Right cardiac atrium (tissue), 5 donors: ENCODE data around the gene JPT1. TPM values are rescaled to one million over a fixed set of nuclear protein-coding genes. Genes with fewer than 3 reads are reported as not detected.

Source experiments
- ATAC-seq, 2 donors: fragments of 200-7000 bp; cut with Tn5 transposase; one replicate each; pipeline versions ENCODE4 v1.8.0 to v1.9.1; 2020; ENCODE audit warnings: moderate library complexity in 2 of 2, mild to moderate bottlenecking in 1 of 2
- DNase-seq, 3 donors: peaks; one replicate each; pipeline ENCODE4 v3.0.0-alpha.2; 2020
- H3K27ac ChIP-seq: one replicate; pipeline ENCODE4 v1.5.1; 2013; ENCODE audit warnings: mild to moderate bottlenecking, low read length, control low read depth, moderate library complexity
- H3K27me3 ChIP-seq: one replicate; pipeline ENCODE4 v1.6.1; 2013; ENCODE audit not compliant: control insufficient read depth, insufficient read depth
- H3K4me1 ChIP-seq: one replicate; pipeline ENCODE4 v1.6.1; 2013; ENCODE audit warnings: low read length; ENCODE audit not compliant: control insufficient read depth, insufficient read depth
- H3K4me3 ChIP-seq: one replicate; pipeline ENCODE4 v1.5.1; 2013; ENCODE audit warnings: low read length, control low read depth
- H3K9me3 ChIP-seq: one replicate; pipeline ENCODE4 v1.6.1; 2013; ENCODE audit warnings: low read length; ENCODE audit not compliant: control insufficient read depth
- whole genome bisulfite sequencing: extraction: QIAGEN DNeasy Blood & Tissue Kit; methylation state at CpG from one replicate; pipeline ENCODE4 v1.1.7; 2013; 5-methylcytosine and 5-hydroxymethylcytosine counted together
- intact Hi-C, 4 donors: fragments of 100-400 bp; cut with DNase I; formaldehyde crosslinking; loops; one replicate each; pipeline versions ENCODE4 v1.11.0 to v1.14.0; 2022 to 2023
- polyA plus RNA-seq: library from polyadenylated mRNA; stranded (reverse); fragments of 200-250 nt; gene quantifications from one replicate; pipeline ENCODE4 v1.2.3, GENCODE V29; 2013
- total RNA-seq, 4 donors: library from RNA; stranded (reverse); fragmentation: NEBNext Ultra II Directional; extraction: Animal tissue kit (Norgen Biotek cat#: 25700); gene quantifications; one replicate each; pipeline ENCODE4 v1.2.1, GENCODE V29; 2021
- donor health status: healthy with polysubstance abuse.
- donor health status: DM: no; HTN: yes; CAD: no.
- donor health status: DM: no; HTN: no; CAD: no.
- donor health status: DM: no; HTN: yes; CAD: no; lungs with severe emphysema.
- donor health status: DM: yes; HTN: yes; CAD: no.

JPT1 gene
- total and polyA plus RNA-seq, 5 donors: 11.7 to 40.5 (median 17.9) TPM

- Histone ChIP-seq H3K9me3 (no peaks in the 10 kb centered on the region), H3K4me3 (no peak overlapping the region), H3K27ac (no peak overlapping the region), H3K4me1 (peaks cover 4% of the 10 kb centered on the region), H3K27me3 (no peaks in the 10 kb centered on the region)
- intact Hi-C loops: no loop called here
- WGBS: 96% methylated on average over 31 of the region's 31 CpGs
- ATAC-seq: no peak
- DNase-seq: peak in 1 of 3 donors; percentile 42
These were observed 54.3 kb downstream of the JPT1 start for GRCh38 chr17:75099881-75100595.

DNA sequence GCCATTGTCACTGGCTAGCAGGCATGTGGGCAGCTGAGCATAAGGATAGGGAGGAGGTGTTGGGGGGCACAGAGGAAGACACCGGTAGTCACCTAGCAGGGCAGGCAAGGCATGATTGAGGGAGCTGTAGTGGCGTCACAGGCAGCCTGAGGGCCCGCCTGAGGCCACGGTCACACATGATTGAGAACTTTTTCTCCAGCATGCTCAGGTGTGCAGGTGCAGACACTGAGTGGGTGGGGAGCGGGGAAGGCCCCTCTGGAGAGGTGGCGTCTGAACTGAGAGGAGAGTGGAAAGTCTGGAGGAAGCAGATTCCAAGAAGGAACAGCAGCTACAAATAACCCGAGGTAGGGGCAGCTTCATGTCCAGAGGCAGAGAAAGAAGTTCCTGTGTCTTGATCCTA lies 55.5 kb downstream of the JPT1 start:
- Histone ChIP-seq H3K27me3 (no peaks in the 10 kb centered on the region), H3K9me3 (no peaks in the 10 kb centered on the region), H3K4me1 (peaks cover 2% of the 10 kb centered on the region), H3K27ac (no peak overlapping the region), H3K4me3 (no peak overlapping the region)
- DNase-seq (peak in 1 of 3 donors; percentile 36), ATAC-seq (no peak)
- intact Hi-C loops: no loop called here
- 92% methylated on average over 7 of the region's 7 CpGs for WGBS

GRCh38 chr17:75097865-75098264 lies 56.4 kb downstream of the JPT1 start:
- ATAC-seq: no peak
- intact Hi-C loops: no loop called here

DNA sequence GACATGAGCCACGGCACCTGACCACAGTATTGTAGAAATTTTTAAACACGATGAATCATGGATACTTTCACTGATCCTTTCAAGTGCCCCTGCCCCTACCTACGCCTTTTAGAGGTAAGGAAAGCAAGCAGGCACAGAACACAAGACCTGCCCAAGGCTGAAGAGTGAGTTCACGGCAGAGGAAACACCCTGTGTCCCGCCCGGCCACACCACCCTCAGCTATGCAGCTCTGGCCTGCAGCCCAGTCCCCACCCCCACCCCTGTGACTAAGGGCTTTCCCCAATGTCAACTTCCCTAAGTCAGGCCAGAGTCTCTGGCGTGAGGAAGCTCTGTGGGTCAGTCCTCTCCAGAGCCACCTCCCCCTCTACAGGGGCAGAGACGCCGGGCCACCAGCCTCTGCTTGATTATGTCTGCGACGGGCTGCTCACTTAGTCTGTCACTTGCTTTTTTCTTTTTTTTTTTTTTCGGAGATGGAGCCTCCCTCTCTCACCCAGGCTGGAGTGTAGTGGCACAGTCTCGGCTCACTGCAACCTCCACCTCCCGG lies 58.2 kb downstream of the JPT1 start:
- DNase-seq (peak; percentile 68 to 86 (median 84)), ATAC-seq (peak; percentile 81 to 88)
- intact Hi-C loops: no loop called here
- H3K27ac ChIP-seq: no peak overlapping the region
- H3K4me3 ChIP-seq: no peak overlapping the region
- WGBS: 35% methylated on average over 14 of the region's 14 CpGs
- no peaks in the 10 kb centered on the region for H3K9me3 ChIP-seq
- H3K4me1 ChIP-seq: no peaks in the 10 kb centered on the region
- no peaks in the 10 kb centered on the region for H3K27me3 ChIP-seq

More at GRCh38 chr17:75097865-75098264, 56.4 kb downstream of the JPT1 start:
- peak in 1 of 3 donors; percentile 40 for DNase-seq
- no peaks in the 10 kb centered on the region for H3K9me3 ChIP-seq
- no peak overlapping the region for H3K27ac ChIP-seq
- H3K4me1 ChIP-seq: no peaks in the 10 kb centered on the region
- H3K27me3 ChIP-seq: no peaks in the 10 kb centered on the region
- WGBS: 98% methylated on average over 7 of the region's 7 CpGs
- H3K4me3 ChIP-seq: no peak overlapping the region

- ATAC-seq: no peak
- H3K27ac ChIP-seq: no peak overlapping the region
- no peak overlapping the region for H3K4me3 ChIP-seq
- no peaks in the 10 kb centered on the region for H3K27me3 ChIP-seq
- peak in 1 of 3 donors; percentile 31 for DNase-seq
- no peaks in the 10 kb centered on the region for H3K9me3 ChIP-seq
- intact Hi-C loops: no loop called here
- no peaks in the 10 kb centered on the region for H3K4me1 ChIP-seq
- WGBS: 72% methylated on average over 16 of the region's 16 CpGs
These were observed 59.4 kb downstream of the JPT1 start for GRCh38 chr17:75094871-75095399.

- H3K4me1 ChIP-seq: peaks cover 4% of the 10 kb centered on the region
- H3K27ac ChIP-seq: no peak overlapping the region
- no peak overlapping the region for H3K4me3 ChIP-seq
- DNase-seq (no peak), ATAC-seq (no peak)
- no peaks in the 10 kb centered on the region for H3K27me3 ChIP-seq
- no peaks in the 10 kb centered on the region for H3K9me3 ChIP-seq
- 88% methylated on average over 18 of the region's 18 CpGs for WGBS
- intact Hi-C loops: no loop called here
These were observed 60.7 kb downstream of the JPT1 start for GRCh38 chr17:75093548-75094158.

GRCh38 chr17:75091855-75092327 lies 62.4 kb downstream of the JPT1 start:
- DNase-seq (no peak), ATAC-seq (no peak)
- intact Hi-C loops: no loop called here
- Histone ChIP-seq H3K4me3 (no peak overlapping the region), H3K27me3 (no peaks in the 10 kb centered on the region), H3K4me1 (peaks cover 6% of the 10 kb centered on the region), H3K27ac (peak overlapping the region; percentile 69), H3K9me3 (no peaks in the 10 kb centered on the region)
- WGBS: 77% methylated on average over 10 of the region's 10 CpGs

DNA sequence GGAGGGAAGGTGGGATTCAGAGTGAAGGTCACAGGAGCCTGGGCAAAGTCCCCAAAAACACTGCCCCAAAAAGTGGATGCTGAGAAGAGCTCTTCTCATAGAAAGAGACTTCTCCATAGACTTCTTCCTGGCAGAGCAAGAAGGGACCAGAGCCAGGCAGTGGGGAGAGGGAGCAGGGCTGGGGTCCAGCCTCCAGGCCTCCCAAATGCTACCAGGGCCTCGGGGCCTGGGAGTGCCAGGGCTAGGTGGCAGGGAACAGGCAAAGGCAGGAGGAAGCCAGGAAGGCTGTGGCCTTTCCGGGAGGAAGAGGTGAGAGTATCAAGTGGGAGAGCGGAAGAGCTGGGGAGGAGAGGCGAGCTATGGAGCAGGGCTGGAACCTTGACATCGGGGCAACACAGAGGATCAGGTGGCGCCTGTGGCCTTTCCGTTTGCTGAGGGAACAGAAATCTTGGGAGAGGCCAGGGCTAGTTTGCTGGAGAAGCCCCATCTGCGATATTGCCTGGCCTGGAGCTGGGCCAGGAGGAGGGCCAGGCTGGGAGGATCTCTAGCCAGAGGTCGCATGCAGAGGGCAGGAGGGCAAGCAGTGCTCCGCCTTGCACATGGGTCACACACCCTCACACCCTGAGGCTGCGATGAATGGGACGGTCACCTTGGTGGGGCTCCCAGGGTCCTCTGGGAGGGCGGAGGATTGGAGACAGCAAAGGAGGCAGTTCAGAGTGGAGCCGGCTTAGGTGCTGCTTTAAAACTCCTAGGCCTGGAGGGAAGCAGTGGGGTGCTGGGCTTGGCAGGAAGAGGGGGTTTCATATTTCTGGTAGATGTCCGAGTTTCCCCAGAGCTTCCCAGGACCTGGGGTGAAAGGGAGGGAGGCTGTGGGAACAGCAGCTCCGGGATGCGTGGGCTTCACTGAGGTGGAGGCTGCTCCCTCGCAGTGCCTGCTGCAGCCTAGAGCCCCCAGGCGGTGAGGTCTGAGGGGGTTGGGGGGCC lies 63.1 kb downstream of the JPT1 start:
- Histone ChIP-seq H3K4me3 (no peak overlapping the region), H3K27me3 (no peaks in the 10 kb centered on the region), H3K4me1 (peaks cover 6% of the 10 kb centered on the region), H3K27ac (peak overlapping the region; percentile 69), H3K9me3 (no peaks in the 10 kb centered on the region)
- ATAC-seq (peak; percentile 7 to 25), DNase-seq (peak; percentile 65 to 88 (median 79))
- intact Hi-C loops: no loop called here
- WGBS: 39% methylated on average over 19 of the region's 19 CpGs

DNA sequence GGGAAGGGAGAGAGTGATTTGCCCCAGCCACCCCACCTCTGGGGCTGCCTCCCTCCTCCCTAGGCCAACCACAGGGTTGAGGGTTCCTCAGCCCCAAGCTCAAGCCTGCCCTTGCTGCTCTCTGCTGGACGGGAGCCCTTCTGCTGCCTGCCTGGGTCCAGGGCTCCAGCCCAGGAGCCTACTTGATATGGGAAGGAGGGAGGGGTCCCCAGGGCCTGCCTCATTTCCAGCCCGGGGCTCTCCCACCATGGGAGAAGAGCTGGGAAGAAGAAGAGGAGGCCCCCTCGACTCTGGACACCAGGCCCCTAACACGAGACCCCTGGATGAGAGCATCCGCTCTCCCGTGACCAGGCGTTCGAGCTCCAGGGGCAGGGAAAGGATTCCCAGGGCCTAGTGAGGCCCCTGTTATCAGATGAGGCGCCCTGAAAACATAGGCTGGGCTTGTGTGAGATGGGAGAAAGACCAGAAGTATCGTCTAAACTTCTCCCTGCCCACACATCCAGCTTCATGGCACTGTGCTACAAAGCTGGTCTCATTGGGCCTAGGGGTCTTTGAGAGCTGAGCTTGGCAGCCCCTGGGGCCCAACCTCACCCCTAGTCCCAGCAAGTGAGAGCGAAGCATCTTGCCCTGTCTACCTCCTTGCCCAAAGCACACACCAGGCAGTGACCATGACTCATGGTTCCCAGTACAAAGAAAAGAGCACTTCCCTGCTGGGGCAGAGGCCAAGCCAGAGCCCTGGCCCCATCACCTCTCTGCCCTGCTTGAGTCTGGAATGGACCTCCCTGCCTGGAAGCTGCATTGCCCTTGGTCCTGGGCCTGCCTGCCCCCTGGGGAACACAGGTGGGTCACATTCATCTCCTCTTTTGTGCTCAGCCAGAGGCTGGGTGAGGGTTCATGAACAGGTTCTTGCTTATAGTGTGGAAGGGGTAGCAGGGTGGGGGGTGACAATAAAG lies 65.6 kb downstream of the JPT1 start:
- H3K4me1 ChIP-seq: peaks cover 6% of the 10 kb centered on the region
- H3K9me3 ChIP-seq: no peaks in the 10 kb centered on the region
- peak overlapping the region; percentile 30 for H3K4me3 ChIP-seq
- 69% methylated on average over 11 of the region's 11 CpGs for WGBS
- peak overlapping the region; percentile 88 for H3K27ac ChIP-seq
- intact Hi-C loops: no loop called here
- no peaks in the 10 kb centered on the region for H3K27me3 ChIP-seq
- peak in 2 of 3 donors; percentile 65 to 69 for DNase-seq
- peak; percentile 8 to 62 for ATAC-seq
